Stimulated activated CD4-positive, alpha-beta T cell treated with anti-CD3 and anti-CD28 coated beads, Interleukin-15, amount 100 ng/mL, for 24 hours (primary cell): Measurements from ENCODE around the gene NBEA.

ENCODE experiments used
- DNase-seq: peaks from one replicate; pipeline ENCODE4 v3.0.0-alpha.2; 2020

The NBEA gene

GRCh38 chr13:35684432-35684831 lies 742.4 kb downstream of the NBEA start:
- DNase-seq = no peak

GRCh38 chr13:35687336-35687735 lies 745.3 kb downstream of the NBEA start:
- no peak for DNase-seq

GRCh38 chr13:35690581-35691207 lies 748.6 kb downstream of the NBEA start:
- no peak for DNase-seq

GRCh38 chr13:35693134-35693784 lies 751.2 kb downstream of the NBEA start:
- no peak for DNase-seq

- DNase-seq = no peak
These were observed 752.0 kb downstream of the NBEA start for GRCh38 chr13:35694031-35694430.

DNA sequence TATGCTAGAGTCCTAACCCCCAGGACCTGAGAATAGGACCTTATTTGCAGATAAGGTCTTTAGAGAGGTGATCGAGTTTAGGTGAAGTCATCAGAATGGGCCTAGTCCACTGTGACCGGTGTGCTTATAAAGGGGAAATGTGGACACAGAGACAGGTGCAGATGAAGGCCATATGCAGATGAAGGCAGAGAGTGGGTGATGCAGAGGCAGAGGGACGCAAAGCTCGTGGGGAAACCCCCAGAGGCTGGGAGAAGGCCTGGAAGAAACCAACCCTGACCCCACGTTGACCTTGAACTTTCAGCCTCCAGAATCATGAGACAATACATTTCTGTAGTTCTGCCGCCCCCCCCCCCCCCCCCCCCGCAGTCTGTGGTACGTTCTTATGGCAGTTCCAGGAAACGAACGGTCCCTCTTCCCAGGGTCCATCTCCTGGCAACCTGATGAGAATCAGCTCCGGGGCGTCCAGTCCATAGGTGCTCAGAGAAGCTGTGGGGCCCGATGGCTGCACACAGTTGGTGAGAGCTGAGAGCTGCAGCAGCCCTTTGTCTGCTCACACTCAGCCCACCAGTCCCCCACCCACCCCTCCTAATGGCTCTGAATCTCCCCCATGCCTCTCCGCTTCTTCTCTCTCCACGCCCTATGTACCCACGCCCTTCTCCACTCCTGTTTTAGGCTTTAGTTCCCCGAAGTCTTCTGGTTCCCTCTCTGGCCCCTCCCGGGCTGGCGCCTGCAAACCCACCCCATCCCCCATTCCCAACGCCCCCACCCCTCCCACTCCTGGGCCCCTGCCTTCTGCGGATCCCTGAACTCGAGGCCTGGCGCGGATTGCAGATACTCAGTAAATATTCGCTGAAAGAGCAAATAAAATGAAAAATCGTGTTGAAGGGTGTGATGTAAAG lies 752.7 kb downstream of the NBEA start:
- no peak for DNase-seq

GRCh38 chr13:35695448-35695770 lies 753.3 kb downstream of the NBEA start:
- DNase-seq = no peak

DNA sequence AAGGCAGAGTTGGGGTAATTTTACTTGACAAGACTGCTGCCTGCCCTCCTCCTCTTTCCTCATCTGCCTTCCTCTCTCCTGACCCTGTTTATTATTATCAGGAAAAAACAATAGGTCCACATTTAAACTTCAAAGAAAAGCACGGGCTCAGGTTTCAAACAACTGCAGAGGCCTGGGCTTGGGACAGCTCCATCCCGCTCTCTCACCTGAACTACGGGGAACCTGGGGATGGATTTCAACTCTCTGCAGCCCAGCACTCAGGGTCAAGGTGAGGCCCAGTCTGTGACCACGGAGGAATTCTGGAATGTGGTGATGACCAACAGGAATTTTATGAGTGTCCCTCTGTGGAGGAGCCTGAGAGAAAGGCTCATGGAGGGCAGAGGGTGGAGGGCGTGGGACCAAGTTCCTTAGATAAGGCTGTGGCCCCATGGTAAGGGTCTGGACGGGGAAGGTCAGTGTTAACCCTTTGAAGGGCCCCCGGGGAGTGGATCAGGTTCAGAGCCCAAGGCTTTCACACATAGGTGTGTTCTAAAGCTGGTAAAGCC lies 755.2 kb downstream of the NBEA start:
- no peak for DNase-seq

- DNase-seq = no peak
These were observed 757.0 kb downstream of the NBEA start for GRCh38 chr13:35698911-35699576.

- DNase-seq = no peak
These were observed 757.9 kb downstream of the NBEA start for GRCh38 chr13:35699825-35700510.

- no peak for DNase-seq
These were observed 758.6 kb downstream of the NBEA start for GRCh38 chr13:35700671-35701070.

- no peak for DNase-seq
These were observed 760.2 kb downstream of the NBEA start for GRCh38 chr13:35702316-35702715.

- DNase-seq = no peak
These were observed 761.0 kb downstream of the NBEA start for GRCh38 chr13:35703061-35703460.

GRCh38 chr13:35704331-35704730 lies 762.3 kb downstream of the NBEA start:
- DNase-seq = no peak

DNA sequence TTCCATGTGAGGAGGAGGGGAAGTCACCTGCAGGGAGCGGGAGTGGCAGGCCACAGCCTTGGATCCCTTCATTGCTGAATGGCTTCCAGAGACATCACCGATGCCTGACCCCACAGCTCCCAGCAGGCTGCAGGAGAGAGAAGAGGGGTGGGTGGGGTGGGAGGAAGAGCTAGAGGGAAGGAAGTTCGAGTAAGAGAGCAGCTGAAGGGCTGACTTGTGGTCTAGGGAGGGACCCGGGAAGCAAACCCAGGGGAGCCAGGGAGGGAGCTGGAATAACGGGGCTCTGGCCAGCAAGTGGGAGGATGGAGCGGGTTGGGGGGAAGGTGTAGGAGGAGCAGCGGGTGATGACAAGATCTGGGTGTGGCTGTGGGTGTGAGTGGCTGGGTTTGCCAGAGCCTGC lies 764.2 kb downstream of the NBEA start:
- no peak for DNase-seq

- no peak for DNase-seq
These were observed 764.7 kb downstream of the NBEA start for GRCh38 chr13:35706721-35707120.

- no peak for DNase-seq
These were observed 769.8 kb downstream of the NBEA start for GRCh38 chr13:35711909-35712308.

GRCh38 chr13:35712907-35713761 lies 771.1 kb downstream of the NBEA start:
- DNase-seq = no peak

DNA sequence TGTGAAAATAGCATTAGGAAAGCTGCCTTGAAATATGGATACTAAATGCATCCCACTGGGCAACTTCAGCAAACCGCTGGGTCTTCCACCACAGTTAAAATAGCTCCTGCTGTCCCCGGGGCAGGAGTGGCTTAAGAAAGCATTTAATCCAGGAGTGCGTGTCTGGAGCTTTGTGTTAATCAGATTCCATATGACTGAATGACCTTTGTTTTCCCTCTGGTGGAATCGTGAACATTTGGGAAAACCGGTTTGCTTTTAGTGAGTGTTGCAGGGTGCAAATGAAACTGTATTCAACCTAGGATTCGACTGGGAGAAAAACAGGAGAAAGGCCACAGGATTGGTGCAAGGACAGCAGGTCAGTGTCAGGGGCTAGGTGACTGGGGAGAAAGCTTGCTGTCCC lies 772.1 kb downstream of the NBEA start:
- no peak for DNase-seq

GRCh38 chr13:35714588-35715377 lies 772.7 kb downstream of the NBEA start:
- no peak for DNase-seq

GRCh38 chr13:35716186-35716585 lies 774.1 kb downstream of the NBEA start:
- DNase-seq = no peak
